Kasumi-1 (cell line): ENCODE results near the gene B3GAT1.

Experiments
- DNase-seq, 2 experiments: peaks; one replicate each; lab custom pipeline; 2025; lab: John Stamatoyannopoulos, UW

B3GAT1 gene

DNA sequence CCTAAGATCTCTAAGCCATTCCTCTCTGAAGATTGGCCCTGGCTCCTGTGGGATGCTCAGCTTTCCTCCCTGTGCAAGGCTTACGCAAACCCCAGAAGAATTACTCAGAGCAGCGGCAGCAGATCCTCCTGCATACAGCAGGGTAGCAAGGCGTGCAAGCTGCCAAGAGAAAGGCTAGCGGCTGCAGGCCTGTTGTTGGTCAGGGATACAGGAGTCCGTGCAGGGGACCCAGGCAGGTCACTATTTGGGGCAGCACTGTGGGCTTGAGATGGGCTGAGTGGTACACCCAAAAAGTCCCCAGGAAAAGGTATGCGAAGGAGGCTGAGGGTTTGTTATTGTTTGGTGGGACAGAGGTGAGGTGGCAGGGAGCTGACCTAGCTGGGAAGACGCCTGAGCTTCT, 78.7 kb downstream of the B3GAT1 start:
- no peak for DNase-seq

DNA sequence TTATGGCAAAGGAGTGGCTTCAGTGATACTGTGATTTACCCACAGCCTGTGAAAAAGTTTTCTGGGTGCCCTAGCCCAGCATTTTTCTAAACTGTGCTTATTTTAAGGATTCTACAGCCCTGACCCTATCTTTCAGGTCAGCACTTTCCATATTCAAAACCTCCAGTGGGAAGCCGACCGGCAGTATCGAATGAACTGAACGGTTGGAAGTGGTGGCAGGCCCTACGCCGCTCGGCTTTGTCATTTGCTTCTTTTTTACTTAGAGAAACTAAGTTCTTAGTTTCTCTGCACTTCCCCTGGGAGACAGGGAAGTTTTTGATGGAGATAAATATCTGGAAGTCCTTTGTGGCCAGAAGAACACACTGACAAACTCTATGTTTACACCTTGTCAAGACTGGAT, 79.3 kb downstream of the B3GAT1 start:
- DNase-seq = no peak

DNA sequence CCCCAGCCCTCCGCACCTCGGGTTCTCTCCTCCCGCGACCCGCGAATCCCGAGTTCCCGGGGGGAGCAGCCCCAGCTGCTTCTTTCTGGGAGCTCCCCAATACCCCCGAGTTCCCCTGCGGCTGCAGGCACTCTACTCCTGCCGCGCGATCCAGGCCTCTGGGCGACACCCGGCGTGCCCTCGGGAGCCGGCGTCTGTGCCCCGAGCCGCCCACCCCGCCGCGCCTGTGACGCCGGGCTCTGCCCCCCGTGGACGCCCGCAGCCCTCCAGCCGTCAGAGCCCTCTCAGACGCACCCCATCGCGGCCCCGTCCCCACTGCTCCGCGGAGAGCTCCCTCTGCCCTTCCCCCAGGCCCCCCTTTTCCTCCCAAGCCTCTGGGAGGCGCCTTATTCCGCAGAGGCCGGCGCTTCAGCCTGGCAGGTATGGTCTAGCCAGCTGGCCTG, 79.8 kb downstream of the B3GAT1 start:
- DNase-seq = no peak

DNA sequence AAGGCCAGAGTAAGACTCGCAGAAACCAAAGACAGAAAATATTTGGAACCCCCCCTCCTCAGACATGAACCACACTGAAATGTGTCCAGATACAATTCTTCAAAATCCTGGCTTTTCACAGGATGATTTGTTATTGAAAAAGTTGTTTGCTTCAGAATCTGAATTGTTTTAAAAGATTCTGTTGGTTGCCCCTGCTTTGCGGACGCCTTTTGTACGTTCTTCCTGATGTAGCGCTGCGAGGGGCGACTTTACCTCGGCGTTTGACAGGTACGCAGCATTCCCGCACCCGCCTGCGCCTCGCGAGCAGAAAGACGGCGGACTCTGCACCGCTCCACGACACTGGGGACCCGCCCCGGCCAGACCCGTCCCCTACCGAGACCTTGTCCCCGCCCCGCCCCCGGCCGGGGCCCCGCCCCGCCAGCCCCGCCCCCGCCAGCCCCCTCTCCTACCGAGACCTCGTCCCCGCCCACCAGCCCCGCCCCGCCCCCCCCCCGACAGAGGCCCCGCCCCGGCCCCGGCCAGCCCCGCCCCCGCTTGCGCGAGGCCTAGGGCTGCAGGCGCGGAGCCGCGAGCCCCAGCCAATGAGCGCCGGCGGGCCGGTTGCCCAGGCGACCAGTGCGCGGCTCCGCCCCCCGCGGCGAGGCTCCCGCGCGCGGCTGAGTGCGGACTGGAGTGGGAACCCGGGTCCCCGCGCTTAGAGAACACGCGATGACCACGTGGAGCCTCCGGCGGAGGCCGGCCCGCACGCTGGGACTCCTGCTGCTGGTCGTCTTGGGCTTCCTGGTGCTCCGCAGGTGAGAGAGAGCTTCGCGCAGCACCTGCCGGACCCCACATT, 80.5 kb downstream of the B3GAT1 start, which contains the start of gene GLB1L2:
Gene GLB1L2 (plus strand): TSS at position 635 of the 835 bp plus-strand sequence. CDS start 74 bp downstream, at position 709.
- DNase-seq = no peak

DNA sequence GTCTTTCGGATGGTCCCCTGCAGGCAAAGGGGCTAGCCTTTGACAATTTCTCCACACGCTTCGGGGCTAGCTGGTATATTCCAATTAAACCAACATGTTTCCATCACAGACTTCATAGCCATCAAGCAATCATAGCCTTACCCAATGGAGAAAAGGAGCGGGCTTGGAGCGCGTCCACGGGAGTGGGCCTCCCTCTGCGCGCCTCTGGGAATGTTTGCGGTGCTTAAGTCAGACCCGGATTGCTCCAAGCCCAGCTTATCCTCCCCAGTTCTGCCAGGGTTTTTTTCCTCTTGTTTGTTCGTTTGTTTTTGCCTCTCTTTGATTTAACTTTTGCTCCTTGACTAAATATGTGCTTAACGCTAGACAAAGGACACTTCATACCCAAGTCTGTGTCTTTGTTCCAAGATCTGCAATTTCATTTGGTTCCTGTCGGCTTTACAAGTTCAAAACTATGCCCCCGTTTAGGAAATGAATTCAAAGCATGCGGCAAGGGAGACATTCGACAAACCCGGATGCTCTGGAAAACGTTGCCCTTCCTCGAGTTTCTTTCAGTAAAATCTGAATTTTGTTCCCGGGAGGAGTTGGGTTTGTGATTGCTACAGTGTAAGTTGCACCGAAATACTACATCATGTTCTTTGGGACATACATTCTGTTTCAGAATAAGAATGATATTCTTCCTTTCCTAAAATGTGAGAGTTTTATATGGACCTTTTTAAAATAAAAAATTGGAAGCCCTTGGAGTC, 81.3 kb downstream of the B3GAT1 start:
- no peak for DNase-seq
